ENCODE measurements around the gene APOC4. TPM values are rescaled to one million over a fixed set of nuclear protein-coding genes. Genes with fewer than 3 reads are reported as not detected.
A peak's percentile ranks its signal among the peaks of the same experiment; 100 is the strongest.

APOC4 gene
- total and polyA plus RNA-seq, 12 donors: 0.67 to 4.5 (median 1.3) TPM; not detected in 5

- Histone ChIP-seq H3K4me3 (no peak overlapping the region), H3K9me3 (replicated peaks in 1 of 3) (no peaks in the 10 kb centered on the region), H3K27ac (peak overlapping the region in 1 of 5 donors; percentile 49), H3K4me1 (replicated peaks in 1 of 2) (peaks cover 8 to 29% of the 10 kb centered on the region in 2 donors), H3K36me3 (replicated peaks in 1 of 2) (peaks cover 0 to 61% of the 10 kb centered on the region in 2 donors), H3K27me3 (no peaks in the 10 kb centered on the region)
- intact Hi-C loops (cut with DNase I): no loop called here
- peak in 3 of 7 donors; percentile 42 to 72 (median 60) for DNase-seq
- 40 to 92% (median 89%) methylated on average over 1 to 13 of the region's 13 CpGs for WGBS, 4 donors
- TF ChIP-seq CTCF (IDR thresholded peaks at IDR 0.05) (no peak), POLR2A (IDR thresholded peaks at IDR 0.05) (no peak)
These were observed 30.8 kb downstream of the APOC4 start for GRCh38 chr19:44972802-44973201.

GRCh38 chr19:44973982-44974735, 32.1 kb downstream of the APOC4 start:
- Histone ChIP-seq H3K9me3 (replicated peaks in 1 of 3) (no peaks in the 10 kb centered on the region), H3K4me1 (replicated peaks in 1 of 2) (peaks cover 8 to 29% of the 10 kb centered on the region in 2 donors), H3K27ac (peak overlapping the region in 4 of 5 donors; percentile 70 to 92 (median 76)), H3K27me3 (no peaks in the 10 kb centered on the region), H3K4me3 (no peak overlapping the region), H3K36me3 (replicated peaks in 1 of 2) (peaks cover 0 to 61% of the 10 kb centered on the region in 2 donors)
- DNase-seq: no peak
- 89 to 93% (median 91%) methylated on average over 15 to 21 of the region's 21 CpGs for WGBS, 4 donors
- TF ChIP-seq CTCF (IDR thresholded peaks at IDR 0.05) (no peak), POLR2A (IDR thresholded peaks at IDR 0.05) (no peak)
- intact Hi-C loops (cut with DNase I): no loop called here

GRCh38 chr19:44974857-44975256, 32.8 kb downstream of the APOC4 start:
- H3K4me3 ChIP-seq: no peak overlapping the region
- peak in 2 of 7 donors; percentile 62 to 71 for DNase-seq
- peak overlapping the region; percentile 57 to 92 (median 74) for H3K27ac ChIP-seq
- WGBS, 4 donors: 38 to 68% (median 54%) methylated on average over 5 of the region's 5 CpGs
- H3K4me1 ChIP-seq (replicated peaks in 1 of 2): peaks cover 8 to 28% of the 10 kb centered on the region in 2 donors
- TF ChIP-seq POLR2A (IDR thresholded peaks at IDR 0.05) (no peak), CTCF (IDR thresholded peaks at IDR 0.05) (no peak)
- no peaks in the 10 kb centered on the region for H3K9me3 ChIP-seq (replicated peaks in 1 of 3)
- H3K36me3 ChIP-seq (replicated peaks in 1 of 2): peaks cover 0 to 67% of the 10 kb centered on the region in 2 donors
- intact Hi-C loops (cut with DNase I): no loop called here
- H3K27me3 ChIP-seq: no peaks in the 10 kb centered on the region

GRCh38 chr19:44975444-44975843, 33.4 kb downstream of the APOC4 start:
- Histone ChIP-seq H3K4me3 (no peak overlapping the region), H3K36me3 (replicated peaks in 1 of 2) (peaks cover 0 to 72% of the 10 kb centered on the region in 2 donors), H3K4me1 (replicated peaks in 1 of 2) (peaks cover 8 to 25% of the 10 kb centered on the region in 2 donors), H3K27me3 (no peaks in the 10 kb centered on the region), H3K27ac (peak overlapping the region; percentile 57 to 92 (median 74)), H3K9me3 (replicated peaks in 1 of 3) (no peaks in the 10 kb centered on the region)
- peak in 5 of 7 donors; percentile 56 to 75 (median 59) for DNase-seq
- WGBS, 4 donors: 28 to 77% (median 59%) methylated on average over 4 of the region's 4 CpGs
- TF ChIP-seq CTCF (IDR thresholded peaks at IDR 0.05): no peak
- no peak for TF ChIP-seq POLR2A (IDR thresholded peaks at IDR 0.05)
- intact Hi-C loops (cut with DNase I): no loop called here
